HG02571 (cell line): ENCODE data around the gene INS.

Experiments used
- ATAC-seq: cut with Tn5 transposase; IDR thresholded peaks from one replicate; pipeline ENCODE4 v1.9.1; 2021; ENCODE audit warnings: mild to moderate bottlenecking, moderate library complexity; ENCODE audit not compliant: unreplicated experiment

INS gene

GRCh38 chr11:2167141-2168045 is 6.4 kb upstream of the INS start:
- no peak for ATAC-seq

DNA sequence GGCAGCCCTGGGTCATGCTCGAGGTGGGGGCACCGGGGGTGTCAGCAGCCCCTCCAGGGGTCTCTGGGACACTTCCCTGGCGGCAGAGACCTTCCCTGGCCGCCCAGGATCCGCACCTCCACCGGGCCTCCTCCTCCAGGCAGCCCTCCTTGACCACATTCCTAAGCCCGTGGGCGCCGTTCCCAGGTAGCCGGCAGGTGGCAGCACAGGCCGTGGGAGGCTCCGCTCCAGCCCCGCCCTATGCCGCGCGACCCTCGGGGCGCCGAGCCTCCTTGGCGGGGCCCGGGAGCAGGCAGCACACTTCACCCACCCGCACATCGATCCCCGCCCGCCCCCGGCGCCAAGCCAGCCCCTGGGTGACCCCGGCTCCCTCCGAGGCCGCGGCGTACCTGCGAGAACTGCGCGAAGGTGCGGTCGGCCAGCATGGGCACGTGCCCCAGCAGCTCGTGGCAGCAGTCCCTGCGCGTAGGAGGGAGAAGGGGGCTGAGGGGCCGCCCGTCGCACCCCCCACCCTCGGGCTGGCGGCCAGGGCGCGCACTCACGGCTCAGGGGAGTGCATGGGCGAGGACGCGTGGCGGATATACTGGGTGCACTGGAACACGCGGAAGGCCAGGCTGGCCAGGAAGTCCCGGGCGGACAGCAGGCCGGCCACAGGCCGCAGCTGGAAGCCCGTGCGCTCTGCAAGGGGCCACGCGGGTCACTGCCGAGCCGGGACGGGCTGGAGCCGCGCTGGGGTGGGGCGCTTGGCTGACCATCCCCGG is 5.3 kb upstream of the INS start:
- no peak for ATAC-seq

- ATAC-seq: no peak
Measured at GRCh38 chr11:2165571-2165970, 4.6 kb upstream of the INS start.

GRCh38 chr11:2164861-2165555 is 4.0 kb upstream of the INS start:
- no peak for ATAC-seq

GRCh38 chr11:2164081-2164480 is 3.1 kb upstream of the INS start:
- no peak for ATAC-seq

- ATAC-seq: no peak
Measured at GRCh38 chr11:2163428-2163978, 2.5 kb upstream of the INS start.

DNA sequence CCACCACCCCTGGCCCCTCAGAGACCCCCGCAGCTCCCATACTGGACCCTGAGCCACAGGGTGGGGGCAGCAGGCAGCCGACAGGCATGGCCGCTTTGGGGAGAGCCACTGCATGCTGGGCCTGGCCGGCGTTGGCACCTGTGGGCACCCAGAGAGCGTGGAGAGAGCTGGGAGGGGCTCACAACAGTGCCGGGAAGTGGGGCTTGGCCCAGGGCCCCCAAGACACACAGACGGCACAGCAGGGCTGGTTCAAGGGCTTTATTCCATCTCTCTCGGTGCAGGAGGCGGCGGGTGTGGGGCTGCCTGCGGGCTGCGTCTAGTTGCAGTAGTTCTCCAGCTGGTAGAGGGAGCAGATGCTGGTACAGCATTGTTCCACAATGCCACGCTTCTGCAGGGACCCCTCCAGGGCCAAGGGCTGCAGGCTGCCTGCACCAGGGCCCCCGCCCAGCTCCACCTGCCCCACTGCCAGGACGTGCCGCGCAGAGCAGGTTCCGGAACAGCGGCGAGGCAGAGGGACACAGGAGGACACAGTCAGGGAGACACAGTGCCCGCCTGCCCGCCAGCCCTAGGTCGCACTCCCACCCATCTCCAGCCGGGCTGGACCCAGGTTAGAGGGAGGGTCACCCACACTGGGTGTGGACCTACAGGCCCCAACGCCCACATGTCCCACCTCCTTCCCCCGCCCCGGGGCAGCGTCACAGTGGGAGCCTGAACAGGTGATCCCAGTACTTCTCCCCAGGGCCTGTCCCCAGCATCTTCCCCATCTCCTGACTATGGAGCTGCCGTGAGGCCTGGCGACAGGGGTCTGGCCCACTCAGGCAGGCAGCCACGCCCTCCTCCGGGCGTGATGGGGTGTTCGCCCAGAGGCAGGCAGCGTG is 1.2 kb downstream of the INS start:
- ATAC-seq: no peak

GRCh38 chr11:2158966-2159365 is 2.0 kb downstream of the INS start:
- ATAC-seq: no peak

DNA sequence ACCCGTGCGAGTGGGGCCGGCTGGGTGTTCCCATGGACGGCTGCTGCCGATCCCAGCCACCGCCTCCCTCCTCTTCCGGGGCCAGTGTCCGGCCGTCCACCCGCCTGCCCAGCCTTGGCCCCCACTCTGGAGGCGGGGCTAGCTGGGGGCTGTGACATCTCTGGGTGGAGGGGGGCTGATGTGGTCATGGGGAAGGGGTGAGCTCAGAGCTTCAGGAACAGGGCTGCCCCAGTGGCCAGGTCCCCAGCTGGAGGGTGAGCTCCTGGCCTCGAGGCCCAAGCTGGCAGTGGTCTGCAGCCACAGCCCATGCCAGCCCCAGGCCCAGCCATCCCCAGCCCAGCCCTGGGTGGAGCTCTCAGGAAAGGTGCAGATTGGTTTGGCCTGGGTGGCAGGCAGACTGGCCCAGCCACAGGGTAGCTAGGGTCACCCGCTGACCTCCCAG is 2.7 kb downstream of the INS start:
- ATAC-seq: no peak

GRCh38 chr11:2157294-2158040 is 3.5 kb downstream of the INS start:
- no peak for ATAC-seq

DNA sequence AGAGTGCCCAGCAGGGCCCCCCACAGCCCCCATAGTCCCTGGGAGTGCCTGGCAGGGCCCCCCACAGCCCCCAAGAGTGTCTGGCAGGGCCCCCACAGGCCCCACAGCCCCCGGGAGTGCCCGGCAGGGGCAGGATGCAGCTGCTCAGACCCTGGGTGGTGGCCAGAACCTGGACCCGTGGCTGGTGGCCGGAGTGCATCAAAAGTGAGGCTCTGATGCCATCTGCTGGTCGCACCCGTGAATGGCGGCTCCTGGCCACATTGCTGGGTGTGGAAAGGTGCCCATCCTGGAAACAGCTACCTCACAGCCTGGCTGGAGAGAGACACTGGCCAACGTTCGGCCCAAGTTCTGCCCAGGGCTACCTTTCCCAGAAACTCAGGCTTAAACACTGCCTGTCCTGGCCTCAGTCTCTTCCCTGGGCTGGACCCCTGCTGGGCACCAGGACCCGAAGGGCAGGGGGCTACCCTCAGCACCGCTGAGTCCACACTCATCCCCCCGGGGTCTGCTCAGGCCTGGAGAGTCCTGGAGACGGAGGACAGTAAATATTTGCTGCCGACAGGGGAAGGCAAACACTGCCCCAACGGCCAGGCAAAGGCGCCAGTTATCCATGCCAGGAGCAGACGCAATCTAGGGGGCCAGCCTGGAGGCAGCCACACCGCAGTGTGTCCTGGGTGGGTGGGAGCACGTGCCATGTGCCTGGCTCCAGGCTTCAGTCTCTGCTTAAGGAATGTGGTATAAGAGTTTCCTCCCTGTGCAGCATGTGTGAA is 4.4 kb downstream of the INS start:
- no peak for ATAC-seq

DNA sequence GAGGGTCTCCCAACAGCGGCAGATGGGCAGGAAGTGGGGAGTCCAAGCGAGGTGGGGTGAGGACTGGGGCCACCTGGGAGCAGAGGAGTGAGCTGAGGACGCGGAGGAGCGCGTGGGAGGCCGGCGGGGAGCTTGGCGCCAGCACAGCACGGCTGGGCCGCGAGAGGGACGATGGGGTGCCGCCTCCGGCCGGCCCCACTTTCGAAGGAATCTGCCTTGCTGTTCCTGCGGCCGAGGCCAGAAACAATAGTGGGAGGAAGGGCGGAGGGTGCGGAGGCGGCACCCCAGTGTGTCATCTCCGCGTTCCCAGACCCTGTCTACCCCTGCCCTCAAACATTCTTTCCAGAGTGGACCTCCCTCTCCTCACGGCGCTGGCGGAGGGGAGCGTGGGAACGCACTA is 5.5 kb downstream of the INS start:
- no peak for ATAC-seq

DNA sequence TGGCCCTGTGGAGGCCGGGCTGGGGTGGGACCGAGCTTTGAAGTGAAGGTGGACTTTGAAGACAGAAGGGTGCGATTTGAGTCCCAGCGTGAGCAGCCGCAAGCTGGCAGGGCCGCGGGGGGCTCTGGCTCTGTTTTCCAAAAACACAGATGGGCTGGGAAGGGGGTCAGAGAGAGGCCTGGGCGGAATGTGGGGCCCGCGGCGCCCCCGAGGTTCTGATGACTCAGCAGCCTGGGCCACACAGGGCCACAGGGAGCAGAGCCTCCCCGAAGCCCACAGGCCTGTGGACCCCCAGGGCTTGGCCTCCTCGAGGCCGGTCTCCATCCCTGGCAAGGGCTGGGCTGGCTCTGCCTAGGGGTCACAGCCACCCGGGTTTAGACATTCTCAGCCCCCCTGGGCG is 6.1 kb downstream of the INS start:
- ATAC-seq: no peak

- ATAC-seq: no peak
Measured at GRCh38 chr11:2154195-2154585, 6.8 kb downstream of the INS start.

DNA sequence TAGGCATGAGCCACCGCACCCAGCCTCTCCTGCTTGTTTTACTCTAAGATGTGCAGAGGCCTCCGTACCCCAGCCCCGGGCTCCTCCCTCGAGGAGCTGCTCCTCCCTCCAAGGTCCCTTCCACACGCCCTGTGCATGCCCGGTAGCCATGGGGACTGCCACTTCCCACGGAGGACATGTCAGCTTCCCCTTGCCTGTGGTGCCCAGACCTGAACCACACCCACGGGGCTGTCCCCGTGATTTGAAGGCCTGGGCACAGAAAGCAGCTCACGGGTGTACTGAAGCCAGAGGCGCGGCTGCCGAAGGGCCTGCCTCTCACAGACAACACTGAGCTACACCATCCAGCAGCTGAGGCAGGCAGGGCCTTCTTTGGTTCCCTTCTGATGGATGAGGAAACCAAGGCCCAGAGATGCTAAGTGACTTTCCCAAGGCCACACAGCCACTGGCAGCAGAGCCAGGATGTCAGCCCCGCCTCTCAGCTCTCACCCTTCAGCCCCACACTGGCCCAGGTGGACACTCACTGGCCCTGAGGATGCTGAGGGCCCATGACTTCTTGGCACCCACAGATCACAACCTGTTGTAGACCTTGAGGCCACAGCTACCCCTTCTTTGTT is 7.3 kb downstream of the INS start:
- no peak for ATAC-seq

GRCh38 chr11:2151500-2152257 is 9.3 kb downstream of the INS start:
- ATAC-seq: no peak
